Measurements from ENCODE around the gene UTS2.

The UTS2 gene

DNA sequence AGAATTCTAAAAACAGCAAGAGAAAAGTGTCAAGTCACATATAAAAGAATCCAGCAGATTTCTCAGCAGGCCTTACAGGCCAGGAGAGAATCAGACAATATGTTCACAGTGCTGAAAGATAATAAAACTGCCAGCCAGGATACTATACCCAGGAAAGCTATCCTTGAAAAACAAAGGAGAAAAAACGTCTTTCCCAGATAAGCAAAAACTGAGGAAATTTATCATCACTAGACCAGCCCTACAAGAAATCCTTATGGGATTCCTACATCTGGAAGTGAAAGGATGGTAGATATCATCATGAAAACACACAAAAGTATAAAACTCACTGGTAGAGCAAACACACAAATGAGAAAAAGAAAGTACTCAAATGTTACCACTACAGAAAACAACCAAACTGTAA is 25.2 kb upstream of the UTS2 start:
- no peak for DNase-seq (ENCODE audit: low read depth)
- in situ Hi-C loops (cut with HindIII; ENCODE audit: low sequenced_read_pairs) = no loop called here
- TF ChIP-seq, protein P1, sequence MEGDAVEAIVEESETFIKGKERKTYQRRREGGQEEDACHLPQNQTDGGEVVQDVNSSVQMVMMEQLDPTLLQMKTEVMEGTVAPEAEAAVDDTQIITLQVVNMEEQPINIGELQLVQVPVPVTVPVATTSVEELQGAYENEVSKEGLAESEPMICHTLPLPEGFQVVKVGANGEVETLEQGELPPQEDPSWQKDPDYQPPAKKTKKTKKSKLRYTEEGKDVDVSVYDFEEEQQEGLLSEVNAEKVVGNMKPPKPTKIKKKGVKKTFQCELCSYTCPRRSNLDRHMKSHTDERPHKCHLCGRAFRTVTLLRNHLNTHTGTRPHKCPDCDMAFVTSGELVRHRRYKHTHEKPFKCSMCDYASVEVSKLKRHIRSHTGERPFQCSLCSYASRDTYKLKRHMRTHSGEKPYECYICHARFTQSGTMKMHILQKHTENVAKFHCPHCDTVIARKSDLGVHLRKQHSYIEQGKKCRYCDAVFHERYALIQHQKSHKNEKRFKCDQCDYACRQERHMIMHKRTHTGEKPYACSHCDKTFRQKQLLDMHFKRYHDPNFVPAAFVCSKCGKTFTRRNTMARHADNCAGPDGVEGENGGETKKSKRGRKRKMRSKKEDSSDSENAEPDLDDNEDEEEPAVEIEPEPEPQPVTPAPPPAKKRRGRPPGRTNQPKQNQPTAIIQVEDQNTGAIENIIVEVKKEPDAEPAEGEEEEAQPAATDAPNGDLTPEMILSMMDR (IDR thresholded peaks at IDR 0.05; ENCODE audit: low read depth, low read length, missing control alignments) = no peak
- H3K4me3 ChIP-seq (ENCODE audit: low read depth, low read length) = no peak overlapping the region

DNA sequence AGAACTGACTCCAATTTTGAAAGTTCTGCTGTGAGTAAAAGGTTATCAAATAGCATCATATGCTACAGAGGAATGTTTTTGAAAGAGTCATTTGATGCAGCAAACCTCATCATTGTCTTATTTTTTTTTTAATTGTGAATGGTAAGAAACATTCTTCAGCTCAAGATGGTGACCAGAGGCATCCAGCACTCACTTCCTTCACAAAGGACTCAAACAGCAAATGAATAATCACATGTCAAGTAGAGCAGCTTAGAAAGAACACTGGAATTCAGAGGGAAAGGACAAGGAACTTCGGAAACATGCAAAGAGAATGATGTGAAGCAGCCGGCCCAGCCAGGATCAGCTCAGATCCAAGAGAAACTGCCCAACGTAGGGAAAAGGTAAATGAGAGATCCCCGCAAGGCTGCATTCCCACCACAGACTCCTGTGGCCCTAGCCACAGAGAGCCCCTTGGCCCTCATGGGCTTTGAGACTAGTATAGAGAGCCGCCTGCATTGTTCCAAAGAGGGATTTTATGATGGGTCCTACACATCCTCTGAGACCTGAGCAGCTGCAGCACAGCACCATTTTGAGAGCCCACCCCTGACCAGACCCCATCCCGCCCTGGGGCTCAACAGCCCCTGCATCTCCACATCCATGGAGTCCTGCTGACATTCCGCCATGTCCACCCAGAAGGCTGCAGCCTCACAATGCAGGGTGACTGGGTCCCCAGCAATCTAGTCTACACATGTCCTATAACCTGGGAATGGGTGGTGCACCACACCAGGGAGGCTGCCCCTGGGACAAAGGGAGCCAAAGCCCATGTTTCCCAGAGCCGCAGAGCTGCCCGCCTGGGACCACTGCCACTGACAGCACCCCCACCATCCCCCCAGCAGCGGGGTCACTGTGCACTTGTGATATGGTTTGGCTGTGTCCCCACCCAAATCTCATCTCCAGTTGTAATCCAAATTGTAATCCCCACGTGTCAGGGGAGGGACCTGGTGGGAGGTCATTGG is 21.2 kb upstream of the UTS2 start:
- DNase-seq (ENCODE audit: low read depth) = no peak
- TF ChIP-seq, protein P1 (IDR thresholded peaks at IDR 0.05; ENCODE audit: low read depth, low read length, missing control alignments) = no peak
- in situ Hi-C loops (cut with HindIII; ENCODE audit: low sequenced_read_pairs) = no loop called here
- H3K4me3 ChIP-seq (ENCODE audit: low read depth, low read length) = no peak overlapping the region

DNA sequence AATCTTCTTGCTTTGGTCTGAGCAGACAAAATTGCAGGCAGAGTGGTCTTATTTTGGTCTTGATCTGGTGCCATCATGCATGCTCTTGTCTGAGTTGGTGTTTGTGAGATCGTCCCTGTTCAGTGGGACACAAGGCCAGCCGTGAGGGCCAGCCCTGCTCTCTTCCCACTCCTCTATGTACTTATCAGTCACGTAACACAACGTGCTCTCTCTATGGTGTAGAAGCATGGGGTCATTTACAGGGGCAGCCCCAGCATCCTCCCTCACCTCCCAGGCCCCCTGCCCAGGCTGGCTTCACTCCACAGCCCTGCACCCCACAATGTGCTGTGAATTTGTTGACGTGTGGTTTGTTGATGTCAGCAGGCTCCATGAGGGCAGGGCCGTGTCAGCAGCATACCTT is 18.3 kb upstream of the UTS2 start:
- no peak overlapping the region for H3K4me3 ChIP-seq (ENCODE audit: low read depth, low read length)
- DNase-seq (ENCODE audit: low read depth) = no peak
- TF ChIP-seq, protein P1 (IDR thresholded peaks at IDR 0.05; ENCODE audit: low read depth, low read length, missing control alignments) = no peak
- in situ Hi-C loops (cut with HindIII; ENCODE audit: low sequenced_read_pairs) = no loop called here

DNA sequence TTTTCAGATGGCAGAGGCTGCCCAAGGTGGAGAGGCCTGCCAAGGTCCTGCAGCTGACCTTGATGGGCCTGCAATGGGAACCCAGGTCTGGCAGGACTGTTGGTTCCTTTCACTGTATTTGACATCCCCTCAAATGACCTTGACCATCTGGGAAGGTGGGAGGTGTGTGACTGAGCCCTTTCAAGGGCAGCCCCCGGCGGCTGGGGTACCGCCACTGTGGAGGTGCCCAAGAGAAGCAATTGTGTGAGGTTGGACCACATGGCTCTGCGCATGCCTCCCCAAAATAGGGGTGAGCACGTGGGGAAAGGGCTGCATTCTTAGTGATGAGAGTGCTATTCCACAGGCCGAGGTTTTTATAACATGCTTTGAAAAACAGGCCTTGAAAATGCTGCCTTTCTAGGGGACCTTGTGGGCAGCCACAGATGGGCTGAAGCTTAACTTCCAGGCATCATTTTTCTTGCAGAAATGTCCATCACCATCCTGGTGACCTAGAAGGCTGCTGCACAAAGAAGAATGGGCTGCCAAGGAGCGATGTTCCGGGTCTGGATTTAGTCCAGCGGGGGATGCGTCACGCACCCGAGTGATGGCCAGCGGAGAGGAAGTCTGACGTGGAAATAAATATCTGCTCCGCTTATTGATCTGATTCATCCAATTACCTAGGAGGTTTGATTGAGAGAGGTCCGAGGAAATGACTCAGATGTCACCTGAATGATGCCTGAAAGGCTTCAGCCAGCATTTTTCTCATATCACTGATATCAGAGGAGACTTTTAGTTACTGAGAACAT is 16.5 kb upstream of the UTS2 start:
- TF ChIP-seq, protein P1 (IDR thresholded peaks at IDR 0.05; ENCODE audit: low read depth, low read length, missing control alignments) = no peak
- no peak overlapping the region for H3K4me3 ChIP-seq (ENCODE audit: low read depth, low read length)
- no peak for DNase-seq (ENCODE audit: low read depth)
- in situ Hi-C loops (cut with HindIII; ENCODE audit: low sequenced_read_pairs) = no loop called here

DNA sequence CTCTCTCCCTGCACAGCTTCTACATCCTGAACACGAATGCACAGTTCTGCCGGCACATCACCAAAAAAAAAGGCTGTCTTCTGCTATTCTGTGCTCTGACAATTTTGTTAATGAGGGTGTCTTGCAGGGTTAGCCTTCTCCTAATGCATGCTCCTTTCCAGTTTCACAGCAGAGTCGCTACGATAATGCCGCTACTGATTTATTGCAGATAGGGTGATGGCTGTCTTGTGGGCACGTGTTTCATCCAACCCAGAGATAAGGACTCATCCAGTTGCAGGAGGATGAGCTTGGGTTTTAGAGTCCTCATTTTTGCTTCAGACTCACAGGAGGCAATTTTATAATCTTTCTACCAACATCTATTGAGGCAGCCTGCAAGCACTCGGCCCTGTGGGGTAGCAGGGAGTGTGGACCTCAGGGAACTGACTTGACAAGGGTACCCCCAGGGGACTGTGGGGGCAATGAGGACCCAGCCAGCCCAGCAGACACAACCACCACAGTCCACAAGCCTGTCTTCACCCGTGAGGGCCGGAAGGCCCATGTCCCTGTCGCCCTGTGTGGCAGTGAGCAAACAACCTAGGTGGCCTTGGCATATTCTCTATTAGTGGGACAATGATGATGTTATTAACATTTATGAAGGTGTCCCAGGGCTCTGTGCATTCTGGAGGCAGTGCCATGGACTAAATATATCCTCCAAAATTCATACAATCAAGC is 15.4 kb upstream of the UTS2 start:
- TF ChIP-seq, protein P1 (IDR thresholded peaks at IDR 0.05; ENCODE audit: low read depth, low read length, missing control alignments) = no peak
- in situ Hi-C loops (cut with HindIII; ENCODE audit: low sequenced_read_pairs) = no loop called here

DNA sequence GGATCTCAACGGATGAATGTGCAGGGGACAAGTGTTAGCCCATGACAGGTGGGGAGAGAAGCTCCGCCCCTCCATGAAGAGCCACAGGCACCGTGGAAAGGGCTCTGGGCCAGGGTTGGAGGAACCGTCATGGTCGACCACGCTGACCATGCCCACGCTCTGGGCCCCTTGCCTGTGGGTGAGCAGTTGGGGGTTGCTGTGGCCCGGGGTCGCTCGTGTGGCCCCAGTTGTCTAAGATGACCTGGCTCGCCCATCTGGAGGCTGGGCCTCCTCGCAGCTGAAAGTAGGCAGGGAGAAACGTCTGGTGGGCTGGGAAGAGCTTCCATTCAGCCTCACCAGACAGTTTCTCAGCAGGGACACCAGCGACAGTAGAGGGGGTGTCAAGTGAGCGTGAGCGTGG is 13.1 kb upstream of the UTS2 start:
- in situ Hi-C loops (cut with HindIII; ENCODE audit: low sequenced_read_pairs) = no loop called here
- TF ChIP-seq, protein P1 (IDR thresholded peaks at IDR 0.05; ENCODE audit: low read depth, low read length, missing control alignments) = no peak
- no peak overlapping the region for H3K4me3 ChIP-seq (ENCODE audit: low read depth, low read length)
- no peak for DNase-seq (ENCODE audit: low read depth)

More for the DNA sequence above, 15.4 kb upstream of the UTS2 start:
- DNase-seq (ENCODE audit: low read depth) = no peak
- no peak overlapping the region for H3K4me3 ChIP-seq (ENCODE audit: low read depth, low read length)

All from astrocyte of the cerebellum (primary cell).